ENCODE measurements around the gene UBTD2. TPM values are rescaled to one million over a fixed set of nuclear protein-coding genes. Genes with fewer than 3 reads are reported as not detected.

The UBTD2 gene
- polyA plus RNA-seq, 1 donor (not counting 4 experiments of a cell fraction or from before 2014, with no cell fraction given), result 16.2 TPM

DNA sequence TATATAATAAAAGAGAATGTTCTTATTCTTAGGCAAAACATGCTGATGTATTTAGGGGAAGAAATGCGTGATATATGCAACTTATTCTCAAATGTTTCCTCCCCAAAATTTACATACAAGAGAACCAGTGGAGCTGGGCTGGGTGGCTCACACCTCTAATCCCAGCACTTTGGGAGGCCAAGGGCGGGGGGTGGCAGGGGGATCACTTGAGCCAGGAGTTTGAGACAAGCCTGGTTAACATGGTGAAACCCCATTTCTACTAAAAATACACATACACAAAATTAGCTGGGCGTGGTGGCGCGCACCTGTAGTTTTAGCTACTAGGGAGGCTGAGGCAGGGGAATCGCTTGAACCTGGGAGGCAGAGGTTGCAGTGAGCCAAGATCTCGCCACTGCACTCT is 27.5 kb upstream of the UBTD2 start:
- Histone ChIP-seq H3K4me2 (ENCODE audit: control insufficient read depth, extremely low read depth, insufficient read depth, low read depth, low read length) (no peak overlapping the region), H3K9me3 (ENCODE audit: control insufficient read depth, low read depth, low read length) (no peaks in the 10 kb centered on the region), H3K79me2 (ENCODE audit: control insufficient read depth, insufficient read depth, low read length) (no peaks in the 10 kb centered on the region), H3K27ac (ENCODE audit: control insufficient read depth, insufficient read depth, low read length) (no peak overlapping the region), H3K9ac (ENCODE audit: control insufficient read depth, extremely low read depth, insufficient read depth, low read length) (no peak overlapping the region), H3K9me1 (ENCODE audit: control insufficient read depth, extremely low read depth, insufficient read depth, low read length) (no peaks in the 10 kb centered on the region), H3K36me3 (ENCODE audit: control insufficient read depth in 2 of 2, extremely low read depth in 1 of 2, insufficient read depth in 2 of 2, low read length in 2 of 2) (no peaks in the 10 kb centered on the region), H4K20me1 (ENCODE audit: control insufficient read depth, extremely low read depth, insufficient read depth, low read length) (no peaks in the 10 kb centered on the region), H2AFZ (ENCODE audit: control insufficient read depth, low read length) (no peak overlapping the region), H3K27me3 (ENCODE audit: control insufficient read depth, extremely low read depth, insufficient read depth, low read length) (no peaks in the 10 kb centered on the region), H3K4me3 (ENCODE audit: control insufficient read depth in 2 of 3, extremely low read depth in 1 of 3, insufficient read depth in 2 of 3, low read depth in 1 of 3, low read length in 3 of 3) (no peak overlapping the region), H3K4me1 (ENCODE audit: control insufficient read depth, extremely low read depth, insufficient read depth, low read length) (peaks cover 21% of the 10 kb centered on the region)
- FAIRE-seq (no peak), DNase-seq (ENCODE audit: low read depth, low spot score) (no peak)
- dilution Hi-C loops (cut with MboI; ENCODE audit: extremely low pct_ligation_motif_present, low sequenced_read_pairs), result no loop called here
- TF ChIP-seq CTCF (optimal IDR thresholded peaks at IDR 0.05 in 1 of 3, IDR thresholded peaks at IDR 0.05 in 1 of 3, conservative IDR thresholded peaks at IDR 0.05 in 1 of 3; ENCODE audit: extremely low read depth in 1 of 3, insufficient read depth in 2 of 3, low read length in 3 of 3), result no peak
- TF ChIP-seq EZH2 (IDR thresholded peaks at IDR 0.05; ENCODE audit: low read length), result no peak

GRCh38 chr5:172305380-172305779 is 21.8 kb upstream of the UBTD2 start:
- H3K9me1 ChIP-seq (ENCODE audit: control insufficient read depth, extremely low read depth, insufficient read depth, low read length), result no peaks in the 10 kb centered on the region
- TF ChIP-seq CTCF (optimal IDR thresholded peaks at IDR 0.05 in 1 of 3, IDR thresholded peaks at IDR 0.05 in 1 of 3, conservative IDR thresholded peaks at IDR 0.05 in 1 of 3; ENCODE audit: extremely low read depth in 1 of 3, insufficient read depth in 2 of 3, low read length in 3 of 3), result no peak
- no peak for TF ChIP-seq EZH2 (IDR thresholded peaks at IDR 0.05; ENCODE audit: low read length)
- FAIRE-seq (no peak), DNase-seq (ENCODE audit: low read depth, low spot score) (no peak)
- H3K9ac ChIP-seq (ENCODE audit: control insufficient read depth, extremely low read depth, insufficient read depth, low read length), result no peak overlapping the region
- H3K4me2 ChIP-seq (ENCODE audit: control insufficient read depth, extremely low read depth, insufficient read depth, low read depth, low read length), result no peak overlapping the region
- no peaks in the 10 kb centered on the region for H3K27me3 ChIP-seq (ENCODE audit: control insufficient read depth, extremely low read depth, insufficient read depth, low read length)
- no peaks in the 10 kb centered on the region for H3K36me3 ChIP-seq (ENCODE audit: control insufficient read depth in 2 of 2, extremely low read depth in 1 of 2, insufficient read depth in 2 of 2, low read length in 2 of 2)
- H3K4me1 ChIP-seq (ENCODE audit: control insufficient read depth, extremely low read depth, insufficient read depth, low read length), result peaks cover 2% of the 10 kb centered on the region
- H3K9me3 ChIP-seq (ENCODE audit: control insufficient read depth, low read depth, low read length), result no peaks in the 10 kb centered on the region
- no peaks in the 10 kb centered on the region for H4K20me1 ChIP-seq (ENCODE audit: control insufficient read depth, extremely low read depth, insufficient read depth, low read length)
- dilution Hi-C loops (cut with MboI; ENCODE audit: extremely low pct_ligation_motif_present, low sequenced_read_pairs), result no loop called here
- no peak overlapping the region for H3K27ac ChIP-seq (ENCODE audit: control insufficient read depth, insufficient read depth, low read length)
- no peak overlapping the region for H3K4me3 ChIP-seq (ENCODE audit: control insufficient read depth in 2 of 3, extremely low read depth in 1 of 3, insufficient read depth in 2 of 3, low read depth in 1 of 3, low read length in 3 of 3)
- H3K79me2 ChIP-seq (ENCODE audit: control insufficient read depth, insufficient read depth, low read length), result no peaks in the 10 kb centered on the region
- no peak overlapping the region for H2AFZ ChIP-seq (ENCODE audit: control insufficient read depth, low read length)

Measured in keratinocyte (primary cell).